ENCODE data around the gene NRG4.

GRCh38 chr15:75925440-75925839, 86.8 kb downstream of the NRG4 start:
- TF ChIP-seq CTCF (IDR thresholded peaks at IDR 0.05), result no peak
- no peak for TF ChIP-seq POLR2A (IDR thresholded peaks at IDR 0.05)
- no peak for TF ChIP-seq POLR2AphosphoS5 (IDR thresholded peaks at IDR 0.05; ENCODE audit: insufficient read depth in 1 of 2, low read depth in 1 of 2)
